ENCODE measurements around the gene AGAP1. TPM values are rescaled to one million over a fixed set of nuclear protein-coding genes. Genes with fewer than 3 reads are reported as not detected.

Gene AGAP1
- total and polyA plus RNA-seq, 2 donors = 1.7 to 3.0 TPM

GRCh38 chr2:235563056-235563910 is 69.4 kb downstream of the AGAP1 start:
- Histone ChIP-seq H3K27me3 (ENCODE audit: control insufficient read depth in 2 of 2, insufficient read depth in 1 of 2, low read length in 1 of 2) (peaks cover 0 to 3% of the 10 kb centered on the region in 2 donors), H3K27ac (ENCODE audit: low read depth in 1 of 2, low read length in 1 of 2) (no peak overlapping the region), H3K4me1 (ENCODE audit: control insufficient read depth in 2 of 2, insufficient read depth in 2 of 2, low read length in 2 of 2) (no peaks in the 10 kb centered on the region), H3K9me3 (ENCODE audit: control insufficient read depth in 2 of 2, insufficient read depth in 1 of 2, low read length in 1 of 2) (peaks cover 0 to 7% of the 10 kb centered on the region in 2 donors), H3K36me3 (ENCODE audit: control insufficient read depth in 2 of 2, insufficient read depth in 2 of 2, low read length in 1 of 2) (no peaks in the 10 kb centered on the region), H3K4me3 (ENCODE audit: low read length in 2 of 2) (no peak overlapping the region)
- DNase-seq (ENCODE audit: low read depth in 6 of 9, low spot score in 9 of 9) = no peak
- 50% methylated on average over 13 of the region's 13 CpGs for WGBS

GRCh38 chr2:235564066-235564465 is 70.2 kb downstream of the AGAP1 start:
- Histone ChIP-seq H3K9me3 (ENCODE audit: control insufficient read depth in 2 of 2, insufficient read depth in 1 of 2, low read length in 1 of 2) (peaks cover 0 to 8% of the 10 kb centered on the region in 2 donors), H3K27me3 (ENCODE audit: control insufficient read depth in 2 of 2, insufficient read depth in 1 of 2, low read length in 1 of 2) (peaks cover 0 to 3% of the 10 kb centered on the region in 2 donors), H3K36me3 (ENCODE audit: control insufficient read depth in 2 of 2, insufficient read depth in 2 of 2, low read length in 1 of 2) (no peaks in the 10 kb centered on the region), H3K27ac (ENCODE audit: low read depth in 1 of 2, low read length in 1 of 2) (no peak overlapping the region), H3K4me3 (ENCODE audit: low read length in 2 of 2) (no peak overlapping the region), H3K4me1 (ENCODE audit: control insufficient read depth in 2 of 2, insufficient read depth in 2 of 2, low read length in 2 of 2) (no peaks in the 10 kb centered on the region)
- 79% methylated on average over 6 of the region's 6 CpGs for WGBS
- no peak for DNase-seq (ENCODE audit: low read depth in 6 of 9, low spot score in 9 of 9)

GRCh38 chr2:235564884-235565530 is 71.2 kb downstream of the AGAP1 start:
- H3K4me1 ChIP-seq (ENCODE audit: control insufficient read depth in 2 of 2, insufficient read depth in 2 of 2, low read length in 2 of 2) = no peaks in the 10 kb centered on the region
- no peak for DNase-seq (ENCODE audit: low read depth in 6 of 9, low spot score in 9 of 9)
- no peaks in the 10 kb centered on the region for H3K36me3 ChIP-seq (ENCODE audit: control insufficient read depth in 2 of 2, insufficient read depth in 2 of 2, low read length in 1 of 2)
- H3K4me3 ChIP-seq (ENCODE audit: low read length in 2 of 2) = no peak overlapping the region
- H3K9me3 ChIP-seq (ENCODE audit: control insufficient read depth in 2 of 2, insufficient read depth in 1 of 2, low read length in 1 of 2) = peaks cover 0 to 8% of the 10 kb centered on the region in 2 donors
- H3K27ac ChIP-seq (ENCODE audit: low read depth in 1 of 2, low read length in 1 of 2) = no peak overlapping the region
- H3K27me3 ChIP-seq (ENCODE audit: control insufficient read depth in 2 of 2, insufficient read depth in 1 of 2, low read length in 1 of 2) = peaks cover 0 to 3% of the 10 kb centered on the region in 2 donors
- WGBS = 87% methylated on average over 6 of the region's 6 CpGs

GRCh38 chr2:235566415-235566814 is 72.6 kb downstream of the AGAP1 start:
- Histone ChIP-seq H3K27ac (ENCODE audit: low read depth in 1 of 2, low read length in 1 of 2) (no peak overlapping the region), H3K36me3 (ENCODE audit: control insufficient read depth in 2 of 2, insufficient read depth in 2 of 2, low read length in 1 of 2) (no peaks in the 10 kb centered on the region), H3K9me3 (ENCODE audit: control insufficient read depth in 2 of 2, insufficient read depth in 1 of 2, low read length in 1 of 2) (peaks cover 0 to 8% of the 10 kb centered on the region in 2 donors), H3K27me3 (ENCODE audit: control insufficient read depth in 2 of 2, insufficient read depth in 1 of 2, low read length in 1 of 2) (peaks cover 0 to 3% of the 10 kb centered on the region in 2 donors), H3K4me1 (ENCODE audit: control insufficient read depth in 2 of 2, insufficient read depth in 2 of 2, low read length in 2 of 2) (no peaks in the 10 kb centered on the region), H3K4me3 (ENCODE audit: low read length in 2 of 2) (no peak overlapping the region)
- no peak for DNase-seq (ENCODE audit: low read depth in 6 of 9, low spot score in 9 of 9)
- 20% methylated on average over 11 of the region's 11 CpGs for WGBS

GRCh38 chr2:235566931-235567495 is 73.2 kb downstream of the AGAP1 start:
- no peaks in the 10 kb centered on the region for H3K4me1 ChIP-seq (ENCODE audit: control insufficient read depth in 2 of 2, insufficient read depth in 2 of 2, low read length in 2 of 2)
- peaks cover 0 to 8% of the 10 kb centered on the region in 2 donors for H3K9me3 ChIP-seq (ENCODE audit: control insufficient read depth in 2 of 2, insufficient read depth in 1 of 2, low read length in 1 of 2)
- DNase-seq (ENCODE audit: low read depth in 6 of 9, low spot score in 9 of 9) = no peak
- peaks cover 0 to 3% of the 10 kb centered on the region in 2 donors for H3K27me3 ChIP-seq (ENCODE audit: control insufficient read depth in 2 of 2, insufficient read depth in 1 of 2, low read length in 1 of 2)
- 84% methylated on average over 10 of the region's 10 CpGs for WGBS
- H3K27ac ChIP-seq (ENCODE audit: low read depth in 1 of 2, low read length in 1 of 2) = no peak overlapping the region
- no peaks in the 10 kb centered on the region for H3K36me3 ChIP-seq (ENCODE audit: control insufficient read depth in 2 of 2, insufficient read depth in 2 of 2, low read length in 1 of 2)
- H3K4me3 ChIP-seq (ENCODE audit: low read length in 2 of 2) = no peak overlapping the region

GRCh38 chr2:235567842-235568241 is 74.0 kb downstream of the AGAP1 start:
- Histone ChIP-seq H3K4me1 (ENCODE audit: control insufficient read depth in 2 of 2, insufficient read depth in 2 of 2, low read length in 2 of 2) (no peaks in the 10 kb centered on the region), H3K27me3 (ENCODE audit: control insufficient read depth in 2 of 2, insufficient read depth in 1 of 2, low read length in 1 of 2) (no peaks in the 10 kb centered on the region), H3K4me3 (ENCODE audit: low read length in 2 of 2) (no peak overlapping the region), H3K9me3 (ENCODE audit: control insufficient read depth in 2 of 2, insufficient read depth in 1 of 2, low read length in 1 of 2) (peaks cover 0 to 8% of the 10 kb centered on the region in 2 donors), H3K36me3 (ENCODE audit: control insufficient read depth in 2 of 2, insufficient read depth in 2 of 2, low read length in 1 of 2) (no peaks in the 10 kb centered on the region), H3K27ac (ENCODE audit: low read depth in 1 of 2, low read length in 1 of 2) (no peak overlapping the region)
- 96% methylated on average over 5 of the region's 5 CpGs for WGBS
- no peak for DNase-seq (ENCODE audit: low read depth in 6 of 9, low spot score in 9 of 9)

GRCh38 chr2:235568431-235568830 is 74.6 kb downstream of the AGAP1 start:
- 41% methylated on average over 9 of the region's 9 CpGs for WGBS

GRCh38 chr2:235569837-235570236 is 76.0 kb downstream of the AGAP1 start:
- WGBS = 86% methylated on average over 7 of the region's 7 CpGs
- Histone ChIP-seq H3K4me1 (ENCODE audit: control insufficient read depth in 2 of 2, insufficient read depth in 2 of 2, low read length in 2 of 2) (no peaks in the 10 kb centered on the region), H3K4me3 (ENCODE audit: low read length in 2 of 2) (no peak overlapping the region), H3K9me3 (ENCODE audit: control insufficient read depth in 2 of 2, insufficient read depth in 1 of 2, low read length in 1 of 2) (peaks cover 0 to 8% of the 10 kb centered on the region in 2 donors), H3K36me3 (ENCODE audit: control insufficient read depth in 2 of 2, insufficient read depth in 2 of 2, low read length in 1 of 2) (no peaks in the 10 kb centered on the region), H3K27me3 (ENCODE audit: control insufficient read depth in 2 of 2, insufficient read depth in 1 of 2, low read length in 1 of 2) (no peaks in the 10 kb centered on the region), H3K27ac (ENCODE audit: low read depth in 1 of 2, low read length in 1 of 2) (no peak overlapping the region)
- no peak for DNase-seq (ENCODE audit: low read depth in 6 of 9, low spot score in 9 of 9)

More at GRCh38 chr2:235568431-235568830, 74.6 kb downstream of the AGAP1 start:
- no peaks in the 10 kb centered on the region for H3K36me3 ChIP-seq (ENCODE audit: control insufficient read depth in 2 of 2, insufficient read depth in 2 of 2, low read length in 1 of 2)
- peaks cover 0 to 8% of the 10 kb centered on the region in 2 donors for H3K9me3 ChIP-seq (ENCODE audit: control insufficient read depth in 2 of 2, insufficient read depth in 1 of 2, low read length in 1 of 2)
- no peak for DNase-seq (ENCODE audit: low read depth in 6 of 9, low spot score in 9 of 9)
- H3K27ac ChIP-seq (ENCODE audit: low read depth in 1 of 2, low read length in 1 of 2) = no peak overlapping the region
- no peaks in the 10 kb centered on the region for H3K4me1 ChIP-seq (ENCODE audit: control insufficient read depth in 2 of 2, insufficient read depth in 2 of 2, low read length in 2 of 2)
- H3K27me3 ChIP-seq (ENCODE audit: control insufficient read depth in 2 of 2, insufficient read depth in 1 of 2, low read length in 1 of 2) = no peaks in the 10 kb centered on the region
- no peak overlapping the region for H3K4me3 ChIP-seq (ENCODE audit: low read length in 2 of 2)

- no peaks in the 10 kb centered on the region for H3K4me1 ChIP-seq (ENCODE audit: control insufficient read depth in 2 of 2, insufficient read depth in 2 of 2, low read length in 2 of 2)
- peaks cover 0 to 8% of the 10 kb centered on the region in 2 donors for H3K9me3 ChIP-seq (ENCODE audit: control insufficient read depth in 2 of 2, insufficient read depth in 1 of 2, low read length in 1 of 2)
- H3K27ac ChIP-seq (ENCODE audit: low read depth in 1 of 2, low read length in 1 of 2) = no peak overlapping the region
- no peaks in the 10 kb centered on the region for H3K36me3 ChIP-seq (ENCODE audit: control insufficient read depth in 2 of 2, insufficient read depth in 2 of 2, low read length in 1 of 2)
- no peaks in the 10 kb centered on the region for H3K27me3 ChIP-seq (ENCODE audit: control insufficient read depth in 2 of 2, insufficient read depth in 1 of 2, low read length in 1 of 2)
- H3K4me3 ChIP-seq (ENCODE audit: low read length in 2 of 2) = no peak overlapping the region
- no peak for DNase-seq (ENCODE audit: low read depth in 6 of 9, low spot score in 9 of 9)
- WGBS = 72% methylated on average over 4 of the region's 4 CpGs
Measured at GRCh38 chr2:235570256-235570655, 76.4 kb downstream of the AGAP1 start.
